GM12875 (cell line): ENCODE results near the gene SDCCAG8.

Source experiments
- H3K4me3 ChIP-seq: one replicate; pipeline ENCODE4 v1.5.1; 2011; ENCODE audit warnings: low read depth, low read length, control low read depth
- TF ChIP-seq, protein P1 (sequence below): IDR thresholded peaks from 2 replicates; pipeline ENCODE4 v1.5.1; 2011; ENCODE audit warnings: low read depth, mild to moderate bottlenecking, control low read depth, inconsistent platforms, low read length, moderate library complexity, borderline replicate concordance; ENCODE audit not compliant: insufficient read depth

The SDCCAG8 gene

DNA sequence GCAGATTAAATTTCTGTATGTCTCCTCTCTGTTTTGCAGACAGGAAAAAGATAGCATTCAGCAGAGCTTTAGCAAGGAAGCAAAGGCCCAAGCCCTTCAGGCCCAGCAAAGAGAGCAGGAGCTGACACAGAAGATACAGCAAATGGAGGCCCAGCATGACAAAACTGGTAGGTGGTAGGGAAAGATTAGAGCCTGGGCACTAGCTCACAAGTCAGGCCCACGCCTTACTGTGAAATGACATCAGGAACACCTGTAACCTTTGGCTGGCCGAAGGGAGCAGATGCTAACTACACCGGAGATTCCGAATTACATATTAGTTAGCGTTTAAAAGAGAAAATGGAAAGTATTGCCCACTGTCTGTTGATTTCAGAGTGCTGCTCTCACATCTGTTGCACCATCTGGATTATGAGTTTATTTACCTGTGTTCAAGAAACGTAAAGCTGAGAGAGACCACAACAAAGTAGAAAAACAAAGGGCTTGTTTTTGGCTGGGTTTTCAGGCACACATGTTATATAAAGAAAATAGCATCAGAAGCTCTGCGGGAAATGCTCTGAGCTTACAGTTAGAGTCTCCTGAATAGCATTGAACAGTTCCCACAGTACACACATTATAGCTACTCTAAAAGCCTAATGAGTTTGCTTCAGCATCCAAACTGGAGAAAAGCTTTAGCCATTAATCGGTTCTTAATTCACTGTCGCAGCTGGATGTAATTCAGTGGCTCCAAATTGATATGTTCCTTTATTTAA lies 160.0 kb downstream of the SDCCAG8 start:
- TF ChIP-seq, protein P1, sequence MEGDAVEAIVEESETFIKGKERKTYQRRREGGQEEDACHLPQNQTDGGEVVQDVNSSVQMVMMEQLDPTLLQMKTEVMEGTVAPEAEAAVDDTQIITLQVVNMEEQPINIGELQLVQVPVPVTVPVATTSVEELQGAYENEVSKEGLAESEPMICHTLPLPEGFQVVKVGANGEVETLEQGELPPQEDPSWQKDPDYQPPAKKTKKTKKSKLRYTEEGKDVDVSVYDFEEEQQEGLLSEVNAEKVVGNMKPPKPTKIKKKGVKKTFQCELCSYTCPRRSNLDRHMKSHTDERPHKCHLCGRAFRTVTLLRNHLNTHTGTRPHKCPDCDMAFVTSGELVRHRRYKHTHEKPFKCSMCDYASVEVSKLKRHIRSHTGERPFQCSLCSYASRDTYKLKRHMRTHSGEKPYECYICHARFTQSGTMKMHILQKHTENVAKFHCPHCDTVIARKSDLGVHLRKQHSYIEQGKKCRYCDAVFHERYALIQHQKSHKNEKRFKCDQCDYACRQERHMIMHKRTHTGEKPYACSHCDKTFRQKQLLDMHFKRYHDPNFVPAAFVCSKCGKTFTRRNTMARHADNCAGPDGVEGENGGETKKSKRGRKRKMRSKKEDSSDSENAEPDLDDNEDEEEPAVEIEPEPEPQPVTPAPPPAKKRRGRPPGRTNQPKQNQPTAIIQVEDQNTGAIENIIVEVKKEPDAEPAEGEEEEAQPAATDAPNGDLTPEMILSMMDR = no peak
- no peak overlapping the region for H3K4me3 ChIP-seq

DNA sequence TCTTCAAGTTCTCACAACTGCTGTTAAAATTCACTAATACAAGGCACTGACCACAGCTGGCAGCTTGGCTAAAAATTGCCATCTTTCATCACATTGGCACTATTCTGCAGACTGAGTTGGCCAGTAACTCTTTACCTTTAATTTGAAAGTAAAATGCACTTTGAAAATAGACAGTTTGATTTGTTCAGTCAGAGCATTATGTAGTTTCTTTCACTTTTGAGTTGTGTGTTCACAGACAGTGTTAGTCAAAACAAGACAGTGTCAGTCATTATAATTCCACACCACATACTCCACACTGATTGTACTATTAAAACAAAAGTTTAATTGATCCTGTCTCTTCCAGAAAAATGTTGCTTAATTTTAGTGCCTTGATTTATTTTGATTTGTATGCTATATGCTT lies 160.7 kb downstream of the SDCCAG8 start:
- TF ChIP-seq, protein P1 = no peak
- H3K4me3 ChIP-seq = no peak overlapping the region

DNA sequence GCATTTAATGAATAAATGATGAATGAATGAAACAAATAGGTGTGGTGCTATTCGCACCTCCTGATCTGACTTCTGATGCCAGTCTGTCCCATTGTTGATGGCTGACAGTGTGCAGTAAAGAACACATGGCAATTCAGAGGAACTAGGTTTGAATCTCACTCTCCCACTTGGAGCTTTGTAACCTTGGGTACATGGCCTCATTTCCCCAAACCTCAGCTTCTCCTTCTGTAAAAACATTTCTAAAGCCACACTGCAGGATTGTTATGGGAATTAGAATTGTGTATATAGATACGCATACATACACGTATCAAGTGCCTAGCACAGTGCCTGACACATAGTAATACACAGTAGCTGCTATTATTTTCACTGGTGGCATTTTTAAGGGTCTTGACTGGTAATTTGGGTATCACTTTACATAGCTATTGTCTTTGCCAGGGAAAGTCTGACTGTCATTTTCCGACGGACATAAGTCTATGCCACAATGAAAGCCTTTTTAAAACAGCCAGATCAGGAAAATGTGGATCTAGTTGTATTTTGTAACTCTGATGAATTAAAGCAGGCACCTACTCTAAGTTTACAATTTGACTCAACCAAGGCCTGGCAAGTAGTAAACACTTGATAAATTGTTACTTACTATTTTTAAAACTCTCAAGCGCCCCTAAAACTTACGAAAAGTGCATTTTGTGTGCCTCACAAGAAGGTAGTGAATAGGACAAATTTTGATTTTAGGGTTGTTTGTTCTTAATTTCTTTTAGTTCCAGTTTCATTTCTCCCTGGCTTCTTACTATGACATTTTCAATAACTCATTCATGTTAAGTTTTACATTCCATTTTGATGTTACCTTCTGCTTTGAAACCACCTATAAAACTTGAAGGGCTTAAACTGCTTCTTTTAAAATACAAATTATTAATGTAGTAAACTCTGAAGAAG lies 164.4 kb downstream of the SDCCAG8 start:
- TF ChIP-seq, protein P1 = no peak
- H3K4me3 ChIP-seq = no peak overlapping the region

DNA sequence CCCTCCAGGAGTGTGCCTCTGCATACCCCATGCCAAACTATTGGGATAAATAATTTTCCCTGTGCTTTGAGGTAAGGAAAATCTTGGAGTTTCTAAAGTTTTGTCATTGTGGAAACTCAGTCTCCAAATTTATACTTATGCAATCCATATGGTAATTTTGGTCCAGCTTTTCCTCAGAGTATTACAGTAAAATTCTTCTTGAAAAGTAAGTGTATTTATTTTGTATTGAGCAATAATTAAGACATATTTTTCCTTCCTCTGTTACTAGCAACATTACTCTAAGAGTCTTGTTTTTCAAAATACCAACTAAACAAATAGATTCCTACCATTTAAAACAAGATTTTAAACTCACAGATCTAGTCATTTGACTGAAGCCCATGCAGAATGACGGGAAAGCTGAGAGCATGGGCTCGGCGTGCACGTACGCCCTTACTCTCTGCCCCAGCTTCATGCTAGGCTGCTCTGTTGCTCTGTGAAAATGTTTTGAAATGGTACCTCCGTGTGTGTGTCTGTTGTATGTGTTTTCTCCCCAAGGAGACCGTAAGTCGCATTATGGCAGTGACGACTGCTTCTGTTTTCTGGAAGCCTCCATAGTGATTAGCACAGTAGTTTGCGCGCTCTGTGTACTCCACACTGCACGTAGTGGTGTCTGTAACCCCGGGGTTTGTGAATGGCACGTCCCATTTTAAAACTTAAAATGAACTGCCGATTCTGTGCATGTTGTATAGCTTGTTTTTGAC lies 165.3 kb downstream of the SDCCAG8 start:
- TF ChIP-seq, protein P1 = no peak
- no peak overlapping the region for H3K4me3 ChIP-seq

DNA sequence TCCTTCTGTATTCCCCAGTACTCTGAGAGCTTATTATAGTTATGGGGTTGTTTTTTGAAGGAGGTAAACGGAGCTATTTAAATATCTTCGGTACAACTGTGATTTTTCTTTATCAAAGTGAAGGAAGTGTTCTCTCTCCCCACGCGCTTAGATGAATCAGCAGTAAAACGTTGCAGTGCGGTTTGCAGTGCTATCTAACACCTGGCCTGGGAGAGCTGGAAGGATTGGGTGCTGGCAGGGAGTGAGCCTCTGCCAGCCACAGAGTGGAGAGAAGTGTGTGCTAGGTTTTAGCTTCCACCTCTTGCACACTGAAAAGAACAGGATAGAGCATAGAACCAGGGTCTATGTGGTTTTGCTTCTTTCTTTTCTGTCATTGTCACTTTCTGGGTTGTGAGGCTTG lies 165.9 kb downstream of the SDCCAG8 start:
- H3K4me3 ChIP-seq = no peak overlapping the region
- TF ChIP-seq, protein P1 = no peak

DNA sequence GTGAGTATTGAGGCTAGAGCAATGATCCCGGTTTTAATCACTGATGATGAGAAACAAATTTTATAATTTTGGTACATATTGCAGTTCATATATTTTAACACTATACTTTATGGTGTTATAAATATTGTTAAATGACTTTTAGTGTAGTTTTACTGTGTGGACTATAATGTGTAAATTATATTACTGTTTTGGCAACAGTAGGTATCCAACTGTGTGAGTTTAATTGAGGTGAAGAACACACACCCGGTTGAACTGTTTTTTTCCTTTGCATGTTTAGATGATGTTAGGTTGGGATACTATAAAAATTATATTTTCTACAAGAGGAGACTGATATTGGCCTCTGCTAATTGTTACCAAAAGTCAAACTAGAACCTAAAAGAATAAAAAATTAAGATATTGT lies 166.5 kb downstream of the SDCCAG8 start:
- H3K4me3 ChIP-seq = no peak overlapping the region
- TF ChIP-seq, protein P1 = no peak
